GM12801 (cell line): ENCODE results near the gene KCNK15.

Source experiments
- TF ChIP-seq, protein P1 (sequence below): IDR thresholded peaks from one replicate; pipeline ENCODE4 v1.5.1; 2011; ENCODE audit warnings: control low read depth; ENCODE audit not compliant: insufficient read length; ENCODE audit errors: extremely low read depth

KCNK15 gene

DNA sequence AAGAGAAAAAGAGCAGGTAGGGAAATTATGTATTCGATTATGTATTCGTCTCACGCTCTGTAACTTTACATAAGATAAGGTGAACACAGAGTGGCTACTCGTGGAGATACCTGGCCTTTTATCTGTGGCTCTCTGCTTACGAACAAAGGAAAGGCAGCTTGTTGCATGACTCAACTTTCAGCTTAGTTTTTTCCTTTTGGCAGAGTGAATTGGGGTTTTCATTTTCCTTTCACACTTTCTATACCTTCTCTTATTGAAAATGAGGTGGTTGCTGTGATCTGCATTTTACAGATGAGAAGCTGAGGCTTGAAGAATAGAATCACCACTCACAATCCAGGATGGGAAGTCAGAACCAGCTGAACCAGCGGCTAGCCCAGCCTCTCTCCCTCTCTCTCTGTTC, 13.3 kb upstream of the KCNK15 start:
- TF ChIP-seq, protein P1, sequence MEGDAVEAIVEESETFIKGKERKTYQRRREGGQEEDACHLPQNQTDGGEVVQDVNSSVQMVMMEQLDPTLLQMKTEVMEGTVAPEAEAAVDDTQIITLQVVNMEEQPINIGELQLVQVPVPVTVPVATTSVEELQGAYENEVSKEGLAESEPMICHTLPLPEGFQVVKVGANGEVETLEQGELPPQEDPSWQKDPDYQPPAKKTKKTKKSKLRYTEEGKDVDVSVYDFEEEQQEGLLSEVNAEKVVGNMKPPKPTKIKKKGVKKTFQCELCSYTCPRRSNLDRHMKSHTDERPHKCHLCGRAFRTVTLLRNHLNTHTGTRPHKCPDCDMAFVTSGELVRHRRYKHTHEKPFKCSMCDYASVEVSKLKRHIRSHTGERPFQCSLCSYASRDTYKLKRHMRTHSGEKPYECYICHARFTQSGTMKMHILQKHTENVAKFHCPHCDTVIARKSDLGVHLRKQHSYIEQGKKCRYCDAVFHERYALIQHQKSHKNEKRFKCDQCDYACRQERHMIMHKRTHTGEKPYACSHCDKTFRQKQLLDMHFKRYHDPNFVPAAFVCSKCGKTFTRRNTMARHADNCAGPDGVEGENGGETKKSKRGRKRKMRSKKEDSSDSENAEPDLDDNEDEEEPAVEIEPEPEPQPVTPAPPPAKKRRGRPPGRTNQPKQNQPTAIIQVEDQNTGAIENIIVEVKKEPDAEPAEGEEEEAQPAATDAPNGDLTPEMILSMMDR = no peak

- TF ChIP-seq, protein P1 = no peak
These were observed 12.2 kb upstream of the KCNK15 start for GRCh38 chr20:44733341-44734069.

DNA sequence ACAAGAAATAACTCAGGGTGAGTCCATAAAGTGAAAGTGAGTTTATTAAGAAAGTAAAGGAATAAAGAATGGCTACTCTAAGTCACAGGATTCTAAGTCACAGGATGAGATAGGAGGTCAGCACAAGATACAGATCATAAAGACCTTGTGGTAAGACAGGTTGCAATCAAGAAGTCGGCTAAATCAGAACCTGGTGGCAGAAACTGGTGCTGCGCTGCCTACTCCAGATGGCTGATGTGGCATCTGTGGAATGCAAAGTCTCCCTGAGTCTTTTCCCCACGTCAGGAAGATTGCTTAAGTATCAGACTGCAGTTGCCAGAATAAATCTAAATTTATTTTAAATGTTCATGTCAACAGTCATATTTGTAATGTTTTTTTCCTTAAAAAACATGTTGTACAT, 10.7 kb upstream of the KCNK15 start:
- TF ChIP-seq, protein P1 = no peak

DNA sequence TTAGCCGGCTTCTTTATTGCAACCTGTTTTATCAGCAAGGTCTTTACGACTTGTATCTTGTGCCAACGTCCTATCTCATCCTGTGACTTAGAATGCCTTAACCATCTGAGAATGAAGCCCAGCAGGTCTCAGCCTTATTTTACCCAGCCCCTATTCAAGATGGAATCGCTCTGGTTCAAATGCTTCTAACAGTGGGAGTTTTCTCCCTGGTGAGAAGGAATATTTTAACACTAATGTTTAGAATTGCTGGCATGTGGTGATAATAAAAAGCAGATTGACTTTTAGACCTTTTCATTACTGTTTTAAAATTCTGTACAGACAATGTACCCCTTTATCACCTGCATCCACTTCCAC, 9.9 kb upstream of the KCNK15 start:
- TF ChIP-seq, protein P1 = no peak

- TF ChIP-seq, protein P1 = no peak
These were observed 9.3 kb upstream of the KCNK15 start for GRCh38 chr20:44736170-44737021.

- TF ChIP-seq, protein P1 = no peak
These were observed 8.5 kb upstream of the KCNK15 start for GRCh38 chr20:44737116-44737515.

GRCh38 chr20:44738813-44739477, 6.7 kb upstream of the KCNK15 start:
- TF ChIP-seq, protein P1 = no peak
